HG03280 (cell line): ENCODE data around the gene MAIP1.
"Not testable (repeated sequence)": the region's sequence is repeated elsewhere in the genome, so short reads cannot be mapped to it uniquely, and the experiment has no call there.

Experiments used
- ATAC-seq: cut with Tn5 transposase; IDR thresholded peaks from one replicate; pipeline ENCODE4 v1.9.1; 2021; ENCODE audit warnings: mild to moderate bottlenecking, moderate library complexity; ENCODE audit not compliant: unreplicated experiment

MAIP1 gene

DNA sequence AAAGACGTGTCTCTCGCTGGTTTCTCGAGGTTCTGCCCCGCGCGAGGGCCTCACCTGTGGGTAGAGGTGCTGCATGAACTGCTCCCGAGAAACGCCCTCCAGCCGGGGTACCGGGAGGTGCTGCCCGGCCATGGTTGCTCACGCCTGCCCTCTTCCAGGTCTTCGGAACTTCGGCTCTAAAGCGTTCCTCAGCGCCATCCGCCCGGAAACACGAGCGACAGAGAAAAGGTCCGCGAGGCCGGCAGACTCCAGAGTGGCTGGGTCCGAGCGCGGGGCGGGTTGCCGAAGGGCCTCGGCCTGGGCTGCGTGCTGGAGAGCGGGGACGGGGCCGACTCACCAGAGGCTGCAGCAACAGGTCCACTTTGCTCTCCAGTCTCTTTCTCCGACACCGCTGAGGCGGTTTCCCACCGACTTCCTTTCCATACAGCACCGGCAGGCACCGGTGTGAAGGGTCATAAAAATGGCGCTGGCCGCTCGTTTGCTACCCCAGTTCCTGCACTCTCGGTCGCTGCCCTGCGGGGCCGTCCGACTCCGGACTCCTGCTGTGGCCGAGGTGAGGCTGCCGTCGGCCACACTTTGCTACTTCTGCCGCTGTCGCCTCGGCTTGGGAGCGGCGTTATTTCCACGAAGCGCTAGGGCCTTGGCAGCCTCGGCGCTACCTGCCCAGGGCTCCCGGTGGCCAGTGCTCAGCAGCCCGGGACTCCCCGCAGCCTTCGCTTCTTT, at the start of gene MAIP1, which contains the start of gene TYW5:
TSS of gene MAIP1 (plus strand) at position 244 of the 723 bp plus-strand sequence. CDS start at position 461, 217 bp downstream.
TSS of gene TYW5 (minus strand) at position 153 of the 723 bp plus-strand sequence. CDS start at position 132, 21 bp downstream.
- peak; percentile 87 for ATAC-seq

GRCh38 chr2:199907008-199907714, 48.2 kb upstream of the MAIP1 start:
- ATAC-seq = no peak

DNA sequence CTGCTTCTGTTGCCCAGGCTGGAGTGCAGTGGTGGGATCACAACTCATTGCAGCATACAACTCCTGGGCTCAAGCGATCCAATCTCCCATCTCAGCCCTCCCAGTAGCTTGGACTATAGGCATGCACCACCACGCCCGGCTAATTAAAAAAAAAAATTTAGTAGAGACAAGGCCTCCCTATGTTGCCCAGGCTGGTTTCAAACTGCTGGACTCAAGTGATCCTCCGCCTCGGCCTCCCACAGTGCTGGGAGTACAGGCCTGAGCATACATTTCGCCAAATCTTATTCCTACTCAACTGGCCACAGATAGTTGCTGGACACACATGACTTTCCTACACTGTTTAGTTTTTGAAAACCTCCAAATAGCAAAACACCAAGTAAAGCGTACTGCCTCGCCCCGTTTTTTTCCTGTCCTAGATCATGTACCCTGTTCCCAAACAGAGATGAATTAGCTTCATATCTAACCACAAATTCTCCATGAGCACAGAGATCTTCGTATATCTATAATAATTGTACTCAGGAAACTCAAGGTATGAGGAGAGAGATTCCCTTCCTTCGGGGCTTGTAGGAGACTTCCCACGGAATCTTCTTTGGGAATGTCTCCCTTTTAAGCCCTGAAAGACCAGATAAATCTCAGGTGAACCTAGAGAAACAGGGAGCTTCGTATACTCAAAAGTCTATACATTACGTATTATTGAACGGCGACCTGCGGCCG, 44.9 kb upstream of the MAIP1 start:
- ATAC-seq = no peak

- ATAC-seq = peak; percentile 90
Observed at GRCh38 chr2:199911052-199911876, 44.1 kb upstream of the MAIP1 start, which contains the start of gene C2orf69. Gene C2orf69 (plus strand): TSS chr2:199911293. CDS start chr2:199911439, 146 bp downstream.

DNA sequence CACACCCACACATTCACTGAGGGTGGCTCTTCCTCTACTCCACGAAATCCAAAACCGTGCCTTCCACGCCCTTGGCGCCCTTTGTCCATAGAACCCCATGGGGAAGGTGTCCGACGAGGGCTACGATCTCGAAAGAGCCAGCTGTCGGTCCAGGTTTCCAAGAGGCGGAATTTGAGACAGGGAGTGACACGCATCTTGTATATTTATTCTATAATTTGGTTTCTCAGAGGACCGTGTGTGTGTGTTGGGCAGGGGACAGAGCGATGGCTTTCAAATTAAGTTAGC, 43.6 kb upstream of the MAIP1 start:
- no peak for ATAC-seq

GRCh38 chr2:199912553-199913114, 42.7 kb upstream of the MAIP1 start:
- ATAC-seq = not testable (repeated sequence)

DNA sequence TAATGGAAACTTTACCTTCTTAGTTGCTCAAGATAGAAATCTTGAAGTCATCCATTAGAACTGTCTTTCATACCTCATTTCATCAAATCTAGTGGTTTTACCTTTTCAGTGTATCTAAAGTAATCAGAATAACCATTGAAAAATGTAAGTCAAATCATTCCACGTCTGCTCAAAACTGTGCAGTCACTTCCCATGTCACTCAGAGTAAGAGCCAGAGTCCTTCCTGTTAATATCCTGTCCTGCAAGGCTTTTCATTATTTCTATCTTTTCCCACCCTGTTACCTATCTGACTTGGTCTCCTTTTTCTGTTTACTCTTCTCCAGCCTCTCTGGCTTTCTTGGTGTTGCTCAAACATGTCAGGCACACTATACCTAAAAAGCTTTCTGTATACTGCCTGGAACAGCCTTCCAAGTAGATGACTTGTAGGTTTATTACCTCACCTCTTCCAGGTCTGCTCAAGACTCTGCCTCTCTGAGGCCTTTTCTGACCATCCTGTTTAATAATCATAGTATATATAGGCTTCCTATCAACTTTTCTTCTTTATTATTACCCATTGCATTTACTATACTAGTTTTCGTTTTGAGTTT, 40.9 kb upstream of the MAIP1 start:
- no peak for ATAC-seq

DNA sequence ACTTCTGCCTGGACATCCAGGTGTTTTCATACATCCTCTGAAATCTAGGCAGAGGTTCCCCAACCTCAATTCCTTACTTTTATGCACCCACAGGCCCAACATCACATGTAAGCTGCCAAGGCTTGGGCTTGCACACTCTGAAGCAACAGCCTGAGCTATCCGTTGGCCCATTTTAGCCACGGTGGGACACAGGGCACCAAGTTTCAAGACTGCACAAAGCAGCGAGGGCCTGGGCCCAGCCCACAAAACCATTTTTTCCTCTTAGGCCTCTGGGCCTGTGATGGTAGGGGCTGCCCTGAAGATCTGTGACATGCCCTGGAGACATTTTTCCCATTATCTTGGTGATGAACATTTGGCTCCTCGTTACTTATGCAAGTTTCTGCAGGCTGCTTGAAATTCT, 38.4 kb upstream of the MAIP1 start:
- ATAC-seq = no peak

DNA sequence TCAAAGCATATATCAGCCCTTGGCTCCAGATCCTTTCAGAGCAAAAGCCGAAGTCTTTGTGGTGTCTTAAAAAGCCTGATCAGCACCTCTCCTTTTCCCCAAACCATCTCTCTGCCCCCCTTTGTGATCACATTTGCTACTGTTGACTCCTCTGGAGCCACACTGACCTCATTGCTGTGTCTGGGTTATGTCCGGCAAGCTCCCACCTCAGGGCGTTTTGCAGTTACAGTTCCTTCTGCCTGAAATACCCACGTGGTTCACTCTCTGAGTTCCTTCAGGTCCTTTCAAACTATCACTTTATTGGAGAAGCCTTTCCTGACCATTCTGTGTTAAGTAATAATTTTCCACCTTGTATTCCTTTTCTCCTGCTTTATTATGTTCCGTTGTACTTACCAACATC, 32.5 kb upstream of the MAIP1 start:
- ATAC-seq = no peak

- ATAC-seq = no peak
Observed at GRCh38 chr2:199923924-199924323, 31.5 kb upstream of the MAIP1 start.

DNA sequence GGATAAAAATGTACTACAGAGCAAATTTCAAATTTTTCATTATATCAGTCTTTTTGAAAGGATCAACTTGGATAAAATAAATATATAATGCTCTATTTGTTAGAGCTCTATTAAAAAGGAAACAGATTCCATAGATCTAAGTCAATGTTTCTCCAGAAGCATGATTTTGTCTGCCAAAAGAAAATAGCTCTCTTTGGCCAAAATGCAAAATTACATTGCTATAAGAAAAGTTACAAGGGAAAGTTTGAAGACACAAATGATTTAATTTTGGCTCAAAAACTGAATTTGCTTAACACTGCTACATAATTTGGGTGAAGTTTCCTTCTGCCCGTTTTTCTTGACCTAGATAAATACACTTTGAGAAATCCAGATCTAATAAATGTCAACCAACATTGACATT, 28.6 kb upstream of the MAIP1 start:
- ATAC-seq = no peak

GRCh38 chr2:199928226-199928625, 27.2 kb upstream of the MAIP1 start:
- ATAC-seq = no peak

DNA sequence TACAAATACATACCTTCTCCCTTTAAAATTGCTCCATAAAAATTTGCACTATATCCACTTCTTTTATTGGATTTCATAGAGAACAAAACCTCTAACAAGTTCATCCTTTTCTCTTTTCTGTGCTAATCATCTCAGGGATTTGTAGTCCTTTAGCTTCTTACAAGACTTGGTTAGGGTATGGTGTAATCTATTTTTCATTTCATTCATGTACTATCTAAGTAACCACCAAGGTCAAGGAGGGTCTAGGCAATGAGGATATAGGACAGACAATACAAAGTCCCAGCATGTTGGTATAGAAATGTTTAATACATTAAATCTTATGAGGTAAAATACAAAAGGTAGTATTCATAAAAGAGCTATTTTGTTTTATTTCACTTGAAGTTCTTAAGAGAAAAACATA, 26.8 kb upstream of the MAIP1 start:
- no peak for ATAC-seq

DNA sequence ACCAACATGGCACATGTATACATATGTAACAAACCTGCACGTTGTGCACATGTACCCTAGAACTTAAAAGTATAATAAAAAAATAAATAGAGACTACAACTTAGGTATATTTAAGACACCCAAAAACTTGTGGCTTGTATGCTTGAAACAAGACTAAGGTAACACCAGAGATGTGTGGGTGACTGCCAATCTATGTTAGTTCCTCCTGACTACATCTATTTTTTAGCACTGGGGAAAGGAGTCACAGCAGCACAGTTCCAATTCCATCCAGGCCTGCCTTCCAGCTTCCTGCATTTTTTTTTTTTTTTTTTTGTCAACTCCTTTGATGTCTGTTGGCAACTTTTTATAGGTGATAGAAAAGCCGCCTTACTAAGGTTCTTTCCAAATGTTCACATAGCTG, 26.1 kb upstream of the MAIP1 start:
- no peak for ATAC-seq

DNA sequence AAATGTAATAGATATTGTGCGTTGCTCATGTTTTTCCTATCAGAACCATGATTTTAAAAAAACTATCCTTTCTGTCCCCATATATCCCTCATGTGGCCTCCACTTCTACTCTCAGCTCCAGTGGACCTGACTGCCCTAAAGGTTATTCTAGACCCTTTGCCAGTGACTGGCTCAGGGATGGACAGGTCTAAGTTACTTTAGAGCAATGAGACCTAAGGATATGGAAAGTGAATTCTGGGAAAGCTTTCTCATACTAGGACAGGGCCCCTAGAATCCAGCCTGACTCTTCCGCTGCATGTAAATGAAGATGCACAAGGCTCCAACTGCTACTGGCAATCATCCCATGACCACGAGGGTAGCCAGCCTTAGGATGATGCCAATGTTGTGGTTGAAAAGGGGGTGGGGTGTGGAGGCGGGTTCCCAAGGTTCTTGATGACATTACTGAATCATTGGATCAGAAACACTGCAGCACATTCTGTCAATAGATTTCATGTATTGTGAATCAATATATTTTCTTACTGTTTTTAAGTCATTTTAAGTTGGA, 23.0 kb upstream of the MAIP1 start:
- ATAC-seq = no peak

DNA sequence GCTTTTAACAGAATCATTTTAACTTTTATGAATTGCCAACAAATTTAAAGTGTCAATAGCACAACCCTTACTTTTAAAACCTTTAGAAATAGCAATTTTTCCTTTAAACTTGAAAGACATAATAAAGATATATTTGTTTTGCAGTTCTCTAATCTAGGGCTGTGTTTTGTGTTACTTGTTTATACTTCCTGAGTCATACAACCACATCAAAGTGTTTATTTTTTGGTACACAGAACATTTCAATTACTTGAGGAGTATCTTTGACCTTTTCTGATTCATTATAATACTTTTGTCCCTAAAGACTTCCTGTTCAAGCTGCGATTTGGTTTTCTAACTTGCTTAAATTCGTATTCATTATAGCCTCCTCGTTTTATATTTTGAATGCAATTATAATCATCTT, 21.9 kb upstream of the MAIP1 start:
- ATAC-seq = no peak

- ATAC-seq = no peak
Observed at GRCh38 chr2:199936554-199936953, 18.8 kb upstream of the MAIP1 start.

- no peak for ATAC-seq
Observed at GRCh38 chr2:199940373-199940772, 15.0 kb upstream of the MAIP1 start.

GRCh38 chr2:199943373-199943772, 12.0 kb upstream of the MAIP1 start:
- ATAC-seq = no peak

GRCh38 chr2:199946196-199946595, 9.2 kb upstream of the MAIP1 start:
- no peak for ATAC-seq
